HepG2 (cell line): ENCODE results near the gene FOXA3. TPM values are rescaled to one million over a fixed set of nuclear protein-coding genes. Genes with fewer than 3 reads are reported as not detected.
A peak's percentile ranks its signal among the peaks of the same experiment; 100 is the strongest.

Experiments used
- ATF1 ChIP-seq: IDR thresholded peaks from 2 replicates; pipeline ENCODE4 v1.6.1; 2016; ENCODE audit warnings: mild to moderate bottlenecking, control low read depth
- ATF4 ChIP-seq, 2 experiments: fragments of 450-650 bp in 1 of 2; sonication (generic) in 1 of 2; formaldehyde crosslinking; IDR thresholded peaks; 2 replicates each; pipeline versions ENCODE4 v1.5.0 to v1.8.0; 2020 to 2022; ENCODE audit warnings: mild to moderate bottlenecking in 1 of 2, missing genetic modification reagents in 1 of 2
- CCAR2 ChIP-seq: fragments of 200-400 bp; formaldehyde crosslinking; optimal IDR thresholded peaks from 2 replicates; pipeline ENCODE3; 2018; ENCODE audit warnings: low read depth, mild to moderate bottlenecking, low read length, moderate library complexity
- DR1 ChIP-seq: sonication (generic); formaldehyde crosslinking; IDR thresholded peaks from 2 replicates; pipeline ENCODE4 v1.8.0; 2021; ENCODE audit warnings: mild to moderate bottlenecking, missing genetic modification reagents, inconsistent platforms
- ETV5 ChIP-seq: IDR thresholded peaks from 2 replicates; pipeline ENCODE4 v1.6.1; 2018; ENCODE audit warnings: missing biosample characterization, missing genetic modification reagents, inconsistent platforms, borderline replicate concordance
- FIP1L1 ChIP-seq: fragments of 200-400 bp; formaldehyde crosslinking; IDR thresholded peaks from 2 replicates; pipeline ENCODE4 v1.6.1; 2018; ENCODE audit warnings: low read depth, mild to moderate bottlenecking, low read length, moderate library complexity, borderline replicate concordance; ENCODE audit not compliant: insufficient read depth
- HMG20B ChIP-seq: conservative IDR thresholded peaks from 2 replicates; pipeline ENCODE4 v1.6.1; 2016; ENCODE audit warnings: missing genetic modification reagents, missing compliant biosample characterization
- MED8 ChIP-seq: sonication (generic); formaldehyde crosslinking; IDR thresholded peaks from 2 replicates; pipeline ENCODE4 v1.8.1; 2023; ENCODE audit warnings: mild to moderate bottlenecking, missing genetic modification reagents; ENCODE audit not compliant: insufficient replicate concordance
- MEIS2 ChIP-seq: sonication (generic); formaldehyde crosslinking; IDR thresholded peaks from 2 replicates; pipeline ENCODE4 v1.9.0; 2021; ENCODE audit warnings: mild to moderate bottlenecking, missing genetic modification reagents
- PPARG ChIP-seq: conservative IDR thresholded peaks from 2 replicates; pipeline ENCODE4 v1.6.1; 2016; ENCODE audit warnings: missing biosample characterization, missing genetic modification reagents
- REL ChIP-seq: sonication (generic); formaldehyde crosslinking; conservative IDR thresholded peaks from 2 replicates; pipeline ENCODE4 v1.8.0; 2022; ENCODE audit warnings: mild to moderate bottlenecking, missing genetic modification reagents, moderate library complexity
- SNRNP70 ChIP-seq: fragments of 200-400 bp; formaldehyde crosslinking; IDR thresholded peaks from 2 replicates; pipeline ENCODE4 v1.6.1; 2017; ENCODE audit warnings: mild to moderate bottlenecking, low read depth, low read length, moderate library complexity
- TAF15 ChIP-seq: fragments of 200-400 bp; formaldehyde crosslinking; IDR thresholded peaks from one replicate; pipeline ENCODE4 v1.6.1; 2018; ENCODE audit warnings: mild to moderate bottlenecking, low read depth, low read length; ENCODE audit not compliant: poor library complexity, severe bottlenecking
- TRIM24 ChIP-seq: sonication (generic); formaldehyde crosslinking; IDR thresholded peaks from 2 replicates; pipeline ENCODE4 v1.8.0; 2022; ENCODE audit warnings: mild to moderate bottlenecking, missing genetic modification reagents
- ZFP36 ChIP-seq: fragments of 150-350 bp; IDR thresholded peaks from 2 replicates; pipeline ENCODE4 v1.6.1; 2018; ENCODE audit warnings: borderline replicate concordance, low read length, low read depth; ENCODE audit not compliant: partially characterized antibody
- ZNF20 ChIP-seq: sonication (generic); formaldehyde crosslinking; IDR thresholded peaks from 2 replicates; pipeline ENCODE4 v1.4.0; 2020; ENCODE audit warnings: mild to moderate bottlenecking, moderate library complexity, missing genetic modification reagents
- ZNF354B ChIP-seq: sonication (generic); formaldehyde crosslinking; IDR thresholded peaks from 2 replicates; pipeline ENCODE4 v1.8.0; 2022; ENCODE audit warnings: mild to moderate bottlenecking, missing genetic modification reagents
- ZNF629 ChIP-seq: sonication (generic); formaldehyde crosslinking; conservative IDR thresholded peaks from 2 replicates; pipeline ENCODE4 v1.5.0; 2020; ENCODE audit warnings: missing genetic modification reagents
- ZNF646 ChIP-seq: sonication (generic); formaldehyde crosslinking; IDR thresholded peaks from 2 replicates; pipeline ENCODE4 v1.9.0; 2021; ENCODE audit warnings: mild to moderate bottlenecking, missing genetic modification reagents
- ZNF780A ChIP-seq: sonication (generic); formaldehyde crosslinking; IDR thresholded peaks from 2 replicates; pipeline ENCODE4 v1.8.0; 2022; ENCODE audit warnings: mild to moderate bottlenecking, missing genetic modification reagents, moderate library complexity
- ZSCAN12 ChIP-seq: sonication (generic); formaldehyde crosslinking; IDR thresholded peaks from 2 replicates; pipeline ENCODE4 v1.9.0; 2021; ENCODE audit warnings: mild to moderate bottlenecking, missing genetic modification reagents
- polyA plus RNA-seq, 8 experiments: library from polyadenylated mRNA; depleted of rRNA in 3 of 8; stranded (reverse) in 7 of 8; unstranded in 1 of 8; fragments of >200 nt; fragmentation: Illumina TruSeq in 4 of 8; extraction: Trizol in 4 of 8; gene quantifications; 2 replicates each; pipeline versions ENCODE4 v1.2.1 to v1.2.3, GENCODE V29; 2011 to 2016; ENCODE audit warnings: low read depth in 4 of 8, missing spikeins in 1 of 8, mixed read lengths in 1 of 8; ENCODE audit not compliant: insufficient read depth in 1 of 8
- total RNA-seq, 5 experiments: library from RNA; depleted of rRNA; stranded (reverse); fragments of >200 nt; fragmentation: Illumina TruSeq; extraction: Trizol; gene quantifications; 2 replicates each; pipeline ENCODE4 v1.2.3, GENCODE V29; 2016; ENCODE audit warnings: low read depth in 1 of 5

FOXA3 gene
- total and polyA plus RNA-seq, 2 of the 13 experiments (the other 11 are each of a cell fraction or from before 2014, with no cell fraction given) = 29.8 to 47.6 TPM

GRCh38 chr19:45902651-45903625, 38.8 kb downstream of the FOXA3 start (continued):
- TF ChIP-seq ZNF629 (CRISPR knock-in tag) (no peak), ZNF20 (no peak), HMG20B (CRISPR knock-in tag) (0 out of 2 replicates have a peak, but pooled peaks have one; percentile 25), ZSCAN12 (CRISPR knock-in tag) (no peak), PPARG (CRISPR knock-in tag) (no peak), SNRNP70 (no peak), FIP1L1 (no peak), ATF4 (CRISPR knock-in tag; IDR thresholded peaks at IDR 0.05) (no peak), ATF1 (CRISPR knock-in tag) (no peak), TRIM24 (no peak), ETV5 (CRISPR knock-in tag) (no peak; the same call in 1 of the 2 replicates), ZNF646 (CRISPR knock-in tag) (no peak), TAF15 (no peak), ZFP36 (no peak), CCAR2 (no peak), ZNF354B (CRISPR knock-in tag) (no peak), REL (CRISPR knock-in tag) (no peak), MED8 (no peak), MEIS2 (no peak), ZNF780A (CRISPR knock-in tag) (no peak), DR1 (CRISPR knock-in tag) (peak; percentile 34; the same call in 1 of the 2 replicates)
